Aorta (tissue), 5 donors: ENCODE results near the gene CST9. TPM values are rescaled to one million over a fixed set of nuclear protein-coding genes. Genes with fewer than 3 reads are reported as not detected.

Experiments
- ATAC-seq: fragments of 200-7000 bp; cut with Tn5 transposase; one replicate; pipeline ENCODE4 v1.9.1; 2022; ENCODE audit warnings: moderate library complexity; ENCODE audit not compliant: low FRiP score
- DNase-seq, 2 donors: peaks; one replicate each; pipeline ENCODE4 v3.0.0-alpha.2; 2020
- H3K27ac ChIP-seq, 2 donors: one replicate each; pipeline ENCODE4 v1.5.1; 2013; ENCODE audit warnings: low read length in 2 of 2, mild to moderate bottlenecking in 2 of 2, moderate library complexity in 2 of 2, control low read depth in 1 of 2, inconsistent platforms in 1 of 2, low read depth in 1 of 2
- H3K27me3 ChIP-seq, 2 donors: one replicate each; pipeline ENCODE4 v1.6.1; 2013; ENCODE audit warnings: control low read depth in 1 of 2, low read length in 1 of 2, mild to moderate bottlenecking in 1 of 2, moderate library complexity in 1 of 2; ENCODE audit not compliant: insufficient read depth in 2 of 2, control insufficient read depth in 1 of 2
- H3K36me3 ChIP-seq, 2 donors: one replicate each; pipeline ENCODE4 v1.6.1; 2013; ENCODE audit warnings: control low read depth in 1 of 2, low read length in 1 of 2, mild to moderate bottlenecking in 1 of 2; ENCODE audit not compliant: insufficient read depth in 2 of 2, control insufficient read depth in 1 of 2
- H3K4me1 ChIP-seq, 2 donors: one replicate each; pipeline ENCODE4 v1.6.1; 2013; ENCODE audit warnings: low read length in 2 of 2, control low read depth in 1 of 2, mild to moderate bottlenecking in 1 of 2, moderate library complexity in 1 of 2; ENCODE audit not compliant: insufficient read depth in 2 of 2, control insufficient read depth in 1 of 2
- H3K4me3 ChIP-seq, 2 donors: one replicate each; pipeline ENCODE4 v1.5.1; 2013; ENCODE audit warnings: low read length in 2 of 2, control low read depth in 1 of 2, mild to moderate bottlenecking in 1 of 2
- H3K9me3 ChIP-seq: one replicate; pipeline ENCODE4 v1.6.1; 2013; ENCODE audit warnings: mild to moderate bottlenecking, low read length; ENCODE audit not compliant: control insufficient read depth
- WGBS, 2 donors: extraction: QIAGEN DNeasy Blood & Tissue Kit; methylation state at CpG; one replicate each; pipeline ENCODE4 v1.1.7; 2013; 5-methylcytosine and 5-hydroxymethylcytosine counted together
- intact Hi-C, 2 donors: fragments of 100-400 bp; cut with DNase I; formaldehyde crosslinking; loops; one replicate each; pipeline versions ENCODE4 v1.14.2 to v1.15.0; 2022
- polyA plus RNA-seq, 2 donors: library from polyadenylated mRNA; stranded (reverse); fragments of 200-250 nt; gene quantifications; one replicate each; pipeline ENCODE4 v1.2.3, GENCODE V29; 2013
- total RNA-seq, 2 donors: library from RNA; stranded (reverse); fragmentation: NEBNext Ultra II Directional; extraction: Animal tissue kit (Norgen Biotek cat#: 25700); gene quantifications; one replicate each; pipeline ENCODE4 v1.2.1, GENCODE V29; 2021
- donor health status: healthy with polysubstance abuse.
- donor health status: Bipolar disorder and iron deficiency.
- donor health status: DM: no; HTN: no; CAD: no.
- donor health status: DM: no; HTN: no; CAD: no.
- donor health status: DM: yes; HTN: yes; CAD: no.

CST9 gene
- total and polyA plus RNA-seq, 4 donors = not detected

- no peak for DNase-seq
- Histone ChIP-seq H3K4me3 (no peak overlapping the region), H3K9me3 (no peaks in the 10 kb centered on the region), H3K4me1 (no peaks in the 10 kb centered on the region), H3K27ac (no peak overlapping the region), H3K27me3 (no peaks in the 10 kb centered on the region), H3K36me3 (no peaks in the 10 kb centered on the region)
- ATAC-seq = no peak
- WGBS, 2 donors = 89 to 90% methylated on average over 4 of the region's 4 CpGs
- intact Hi-C loops = loop anchor here (10.0 kb wide), 2 partner anchors 159 to 239 kb away; partner anchors contain the start of gene GZF1 (in 1 of the 2)
Observed at GRCh38 chr20:23603321-23603720, 2.4 kb downstream of the CST9 start.

- H3K9me3 ChIP-seq = no peaks in the 10 kb centered on the region
- WGBS, 2 donors = 73% methylated on average over 6 of the region's 6 CpGs
- H3K27me3 ChIP-seq = no peaks in the 10 kb centered on the region
- H3K27ac ChIP-seq = no peak overlapping the region
- no peak for DNase-seq
- H3K36me3 ChIP-seq = no peaks in the 10 kb centered on the region
- ATAC-seq = no peak
- no peaks in the 10 kb centered on the region for H3K4me1 ChIP-seq
- no peak overlapping the region for H3K4me3 ChIP-seq
- intact Hi-C loops = loop anchor here (10.0 kb wide), 2 partner anchors 158 to 238 kb away; partner anchors contain the start of gene GZF1 (in 1 of the 2)
Observed at GRCh38 chr20:23602699-23603098, 3.0 kb downstream of the CST9 start.

GRCh38 chr20:23602241-23602640 lies 3.5 kb downstream of the CST9 start:
- Histone ChIP-seq H3K4me1 (no peaks in the 10 kb centered on the region), H3K27ac (no peak overlapping the region), H3K4me3 (no peak overlapping the region), H3K36me3 (no peaks in the 10 kb centered on the region), H3K9me3 (no peaks in the 10 kb centered on the region), H3K27me3 (no peaks in the 10 kb centered on the region)
- 61 to 67% methylated on average over 2 of the region's 2 CpGs for WGBS, 2 donors
- intact Hi-C loops = loop anchor here (10.0 kb wide), 2 partner anchors 157 to 237 kb away; partner anchors contain the start of gene GZF1 (in 1 of the 2)
- ATAC-seq (no peak), DNase-seq (no peak)

- Histone ChIP-seq H3K27me3 (no peaks in the 10 kb centered on the region), H3K27ac (no peak overlapping the region), H3K4me3 (no peak overlapping the region), H3K9me3 (no peaks in the 10 kb centered on the region), H3K4me1 (no peaks in the 10 kb centered on the region), H3K36me3 (no peaks in the 10 kb centered on the region)
- ATAC-seq (no peak), DNase-seq (no peak)
- intact Hi-C loops = loop anchor here (10.0 kb wide), 2 partner anchors 157 to 237 kb away; partner anchors contain the start of gene GZF1 (in 1 of the 2)
- WGBS, 2 donors = 54 to 58% methylated on average over 4 of the region's 4 CpGs
Observed at GRCh38 chr20:23601715-23602114, 4.0 kb downstream of the CST9 start.

- Histone ChIP-seq H3K27ac (no peak overlapping the region), H3K36me3 (no peaks in the 10 kb centered on the region), H3K27me3 (no peaks in the 10 kb centered on the region), H3K9me3 (no peaks in the 10 kb centered on the region), H3K4me1 (no peaks in the 10 kb centered on the region), H3K4me3 (no peak overlapping the region)
- intact Hi-C loops = no loop called here
- ATAC-seq (no peak), DNase-seq (no peak)
Observed at GRCh38 chr20:23598481-23598880, 7.2 kb downstream of the CST9 start.

- Histone ChIP-seq H3K4me1 (no peaks in the 10 kb centered on the region), H3K9me3 (no peaks in the 10 kb centered on the region), H3K27ac (no peak overlapping the region), H3K4me3 (no peak overlapping the region), H3K36me3 (no peaks in the 10 kb centered on the region), H3K27me3 (no peaks in the 10 kb centered on the region)
- intact Hi-C loops = no loop called here
- DNase-seq = no peak
- WGBS, 2 donors = 44 to 56% methylated on average over 2 of the region's 2 CpGs
- no peak for ATAC-seq
Observed at GRCh38 chr20:23596579-23597250, 9.0 kb downstream of the CST9 start.

GRCh38 chr20:23595941-23596340 lies 9.8 kb downstream of the CST9 start:
- WGBS, 2 donors = 48 to 57% methylated on average over 1 of the region's 1 CpG
- Histone ChIP-seq H3K9me3 (no peaks in the 10 kb centered on the region), H3K4me1 (no peaks in the 10 kb centered on the region), H3K27ac (no peak overlapping the region), H3K27me3 (no peaks in the 10 kb centered on the region), H3K4me3 (no peak overlapping the region), H3K36me3 (no peaks in the 10 kb centered on the region)
- ATAC-seq (no peak), DNase-seq (no peak)
- intact Hi-C loops = no loop called here

- Histone ChIP-seq H3K4me3 (no peak overlapping the region), H3K9me3 (no peaks in the 10 kb centered on the region), H3K4me1 (no peaks in the 10 kb centered on the region), H3K27ac (no peak overlapping the region), H3K36me3 (no peaks in the 10 kb centered on the region), H3K27me3 (no peaks in the 10 kb centered on the region)
- DNase-seq (no peak), ATAC-seq (no peak)
- WGBS, 2 donors = 85% methylated on average over 10 of the region's 10 CpGs
- intact Hi-C loops = no loop called here
Observed at GRCh38 chr20:23588434-23589403, 17.0 kb downstream of the CST9 start.
